ENCODE results near the gene NUBP1.

GRCh38 chr16:10760858-10761257 is 17.2 kb downstream of the NUBP1 start:
- TF ChIP-seq, protein P1, sequence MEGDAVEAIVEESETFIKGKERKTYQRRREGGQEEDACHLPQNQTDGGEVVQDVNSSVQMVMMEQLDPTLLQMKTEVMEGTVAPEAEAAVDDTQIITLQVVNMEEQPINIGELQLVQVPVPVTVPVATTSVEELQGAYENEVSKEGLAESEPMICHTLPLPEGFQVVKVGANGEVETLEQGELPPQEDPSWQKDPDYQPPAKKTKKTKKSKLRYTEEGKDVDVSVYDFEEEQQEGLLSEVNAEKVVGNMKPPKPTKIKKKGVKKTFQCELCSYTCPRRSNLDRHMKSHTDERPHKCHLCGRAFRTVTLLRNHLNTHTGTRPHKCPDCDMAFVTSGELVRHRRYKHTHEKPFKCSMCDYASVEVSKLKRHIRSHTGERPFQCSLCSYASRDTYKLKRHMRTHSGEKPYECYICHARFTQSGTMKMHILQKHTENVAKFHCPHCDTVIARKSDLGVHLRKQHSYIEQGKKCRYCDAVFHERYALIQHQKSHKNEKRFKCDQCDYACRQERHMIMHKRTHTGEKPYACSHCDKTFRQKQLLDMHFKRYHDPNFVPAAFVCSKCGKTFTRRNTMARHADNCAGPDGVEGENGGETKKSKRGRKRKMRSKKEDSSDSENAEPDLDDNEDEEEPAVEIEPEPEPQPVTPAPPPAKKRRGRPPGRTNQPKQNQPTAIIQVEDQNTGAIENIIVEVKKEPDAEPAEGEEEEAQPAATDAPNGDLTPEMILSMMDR (IDR thresholded peaks at IDR 0.05), result no peak
- no peak for TF ChIP-seq EZH2phosphoT487 (IDR thresholded peaks at IDR 0.05)
